ENCODE measurements around the gene HNRNPAB.

DNA sequence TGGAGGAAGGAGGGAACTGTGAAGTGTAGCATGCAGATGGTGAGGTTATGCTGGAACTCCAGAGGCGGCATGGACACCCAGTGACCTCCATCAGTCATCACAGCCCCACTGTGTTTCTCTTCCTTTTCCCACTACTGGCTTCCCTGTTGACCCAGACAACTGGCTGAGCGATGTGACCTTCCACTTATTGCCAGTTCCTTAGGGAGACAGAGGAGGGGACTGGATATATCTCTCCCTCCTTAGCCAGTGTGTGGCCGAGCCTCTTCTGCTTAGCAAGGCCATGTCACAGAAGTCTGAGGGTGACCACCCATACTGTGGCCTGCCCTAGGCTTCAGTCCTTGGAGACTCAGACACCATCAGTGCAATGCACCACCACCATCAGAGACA, 31.2 kb downstream of the HNRNPAB start:
- TF ChIP-seq, protein P1, sequence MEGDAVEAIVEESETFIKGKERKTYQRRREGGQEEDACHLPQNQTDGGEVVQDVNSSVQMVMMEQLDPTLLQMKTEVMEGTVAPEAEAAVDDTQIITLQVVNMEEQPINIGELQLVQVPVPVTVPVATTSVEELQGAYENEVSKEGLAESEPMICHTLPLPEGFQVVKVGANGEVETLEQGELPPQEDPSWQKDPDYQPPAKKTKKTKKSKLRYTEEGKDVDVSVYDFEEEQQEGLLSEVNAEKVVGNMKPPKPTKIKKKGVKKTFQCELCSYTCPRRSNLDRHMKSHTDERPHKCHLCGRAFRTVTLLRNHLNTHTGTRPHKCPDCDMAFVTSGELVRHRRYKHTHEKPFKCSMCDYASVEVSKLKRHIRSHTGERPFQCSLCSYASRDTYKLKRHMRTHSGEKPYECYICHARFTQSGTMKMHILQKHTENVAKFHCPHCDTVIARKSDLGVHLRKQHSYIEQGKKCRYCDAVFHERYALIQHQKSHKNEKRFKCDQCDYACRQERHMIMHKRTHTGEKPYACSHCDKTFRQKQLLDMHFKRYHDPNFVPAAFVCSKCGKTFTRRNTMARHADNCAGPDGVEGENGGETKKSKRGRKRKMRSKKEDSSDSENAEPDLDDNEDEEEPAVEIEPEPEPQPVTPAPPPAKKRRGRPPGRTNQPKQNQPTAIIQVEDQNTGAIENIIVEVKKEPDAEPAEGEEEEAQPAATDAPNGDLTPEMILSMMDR (IDR thresholded peaks at IDR 0.05; ENCODE audit: insufficient read depth, low read depth, low read length) = no peak
- TF ChIP-seq EZH2 (IDR thresholded peaks at IDR 0.05; ENCODE audit: insufficient read depth, low read length) = no peak
